ENCODE results near the gene FERMT2.

DNA sequence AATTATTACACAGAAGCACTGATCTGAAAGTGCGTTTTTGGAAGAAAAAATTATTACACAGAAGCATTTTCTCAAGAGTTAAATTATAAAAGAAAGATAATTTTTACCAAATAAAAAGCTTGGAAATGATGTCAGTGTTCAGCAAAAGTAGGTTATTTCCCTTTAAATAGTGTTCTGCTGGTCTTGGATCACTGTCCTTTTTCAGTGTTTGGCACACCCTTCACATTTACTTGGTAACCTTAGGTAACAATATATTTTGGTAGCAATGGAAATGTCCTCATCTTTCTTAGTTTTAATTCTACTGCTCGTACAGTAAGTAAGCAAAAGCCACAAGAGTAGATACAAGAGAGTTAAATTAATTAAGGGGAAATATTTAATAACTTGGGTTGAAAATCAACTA is 40.3 kb downstream of the FERMT2 start:
- no peak for TF ChIP-seq POLR2A (IDR thresholded peaks at IDR 0.05; ENCODE audit: low read depth, low read length)
- no peak for TF ChIP-seq POLR2AphosphoS5 (IDR thresholded peaks at IDR 0.05; ENCODE audit: low read depth, low read length)

Measured in GM12892 (cell line).